HG03354 (cell line): Measurements from ENCODE around the gene MMP3.
"Not testable (repeated sequence)": the region's sequence is repeated elsewhere in the genome, so short reads cannot be mapped to it uniquely, and the experiment has no call there.

Experiments
- ATAC-seq: cut with Tn5 transposase; IDR thresholded peaks from one replicate; pipeline ENCODE4 v1.9.1; 2021; ENCODE audit warnings: mild to moderate bottlenecking; ENCODE audit not compliant: unreplicated experiment, poor library complexity, severe bottlenecking

Gene MMP3

GRCh38 chr11:102843489-102843888, at the start of gene MMP3:
TSS of gene MMP3 (minus strand) at chr11:102843609. CDS start at chr11:102843546, 63 bp downstream.
- no peak for ATAC-seq

GRCh38 chr11:102891736-102892135, 48.3 kb upstream of the MMP3 start:
- ATAC-seq = no peak

- ATAC-seq = no peak
These were observed 43.6 kb upstream of the MMP3 start for GRCh38 chr11:102886999-102887398.

GRCh38 chr11:102883141-102883540, 39.7 kb upstream of the MMP3 start:
- no peak for ATAC-seq

DNA sequence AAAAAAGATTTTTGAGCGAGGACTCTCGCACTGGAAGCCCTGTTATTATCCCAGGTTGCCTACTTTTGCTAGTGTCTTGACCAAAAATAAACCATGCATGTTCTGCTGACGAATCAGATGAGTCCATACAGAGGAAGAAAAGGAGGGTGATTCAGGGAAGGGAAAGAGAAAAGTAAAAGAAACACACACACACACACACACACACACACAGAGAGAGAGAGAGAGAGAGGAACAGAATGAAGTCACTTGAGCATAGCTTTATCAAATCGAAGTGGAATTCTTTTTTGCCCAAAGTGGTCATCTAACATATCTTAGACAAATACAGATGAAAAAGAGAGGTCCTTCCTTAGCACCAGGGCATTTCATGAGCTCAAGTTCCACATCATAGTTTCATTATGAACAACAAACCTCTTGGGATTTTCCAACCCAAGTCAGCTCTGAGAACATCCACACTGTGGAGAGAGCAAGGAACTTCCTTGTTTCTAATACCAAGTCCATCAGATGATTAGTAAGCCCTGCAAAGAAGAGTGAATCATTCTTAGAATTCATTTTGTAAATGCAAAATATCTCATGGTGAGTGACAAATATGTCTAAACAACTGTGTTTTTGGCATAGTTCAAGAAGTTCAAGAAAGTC, 39.1 kb upstream of the MMP3 start:
- ATAC-seq = peak; percentile 67

- no peak for ATAC-seq
These were observed 36.4 kb upstream of the MMP3 start for GRCh38 chr11:102879801-102880200.

GRCh38 chr11:102878595-102878994, 35.2 kb upstream of the MMP3 start:
- no peak for ATAC-seq

GRCh38 chr11:102874852-102875251, 31.4 kb upstream of the MMP3 start, which contains the start of gene MMP12:
TSS of gene MMP12 (minus strand) at chr11:102874982. CDS start at chr11:102874937, 45 bp downstream.
- ATAC-seq = no peak

- not testable (repeated sequence) for ATAC-seq
These were observed 26.1 kb upstream of the MMP3 start for GRCh38 chr11:102869354-102869964.

GRCh38 chr11:102868339-102868738, 24.9 kb upstream of the MMP3 start:
- no peak for ATAC-seq

DNA sequence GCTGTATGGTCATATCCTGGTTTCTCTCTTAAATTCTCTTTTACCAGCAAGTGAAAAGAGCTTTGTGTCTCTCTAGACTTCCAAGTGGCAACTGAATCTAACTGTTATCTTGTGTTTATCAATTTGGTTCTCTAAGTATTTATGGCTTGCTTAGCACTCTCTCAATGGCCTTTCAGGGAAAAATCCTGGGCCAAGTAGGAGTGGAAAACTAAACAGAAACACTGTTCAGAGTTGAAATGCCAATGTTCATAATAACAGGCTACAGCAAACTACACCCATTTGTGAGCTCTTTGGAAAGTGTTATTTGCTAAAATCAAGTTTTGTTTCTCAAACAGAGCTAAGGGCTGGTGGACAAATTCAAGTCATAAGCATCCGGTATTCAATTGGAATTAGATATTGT, 21.3 kb upstream of the MMP3 start:
- no peak for ATAC-seq

DNA sequence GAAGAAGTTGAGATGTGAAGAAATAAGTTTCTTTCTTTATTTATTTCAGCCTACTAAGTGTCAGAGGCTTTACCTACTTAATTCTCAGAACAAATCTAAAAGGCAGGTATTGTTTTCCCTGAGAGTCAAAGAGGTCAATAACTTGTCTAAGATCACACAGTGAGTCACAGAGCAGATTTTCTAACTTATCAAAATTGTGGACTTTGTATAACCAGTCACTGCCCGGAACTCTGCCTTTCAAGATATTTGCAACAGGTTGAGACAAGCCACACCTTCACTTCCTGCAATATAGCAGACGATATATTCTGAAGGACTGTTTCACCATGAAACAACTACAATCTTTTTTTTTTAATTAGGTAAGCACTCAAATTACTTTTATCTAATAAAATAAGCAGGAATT, 10.5 kb upstream of the MMP3 start:
- no peak for ATAC-seq

DNA sequence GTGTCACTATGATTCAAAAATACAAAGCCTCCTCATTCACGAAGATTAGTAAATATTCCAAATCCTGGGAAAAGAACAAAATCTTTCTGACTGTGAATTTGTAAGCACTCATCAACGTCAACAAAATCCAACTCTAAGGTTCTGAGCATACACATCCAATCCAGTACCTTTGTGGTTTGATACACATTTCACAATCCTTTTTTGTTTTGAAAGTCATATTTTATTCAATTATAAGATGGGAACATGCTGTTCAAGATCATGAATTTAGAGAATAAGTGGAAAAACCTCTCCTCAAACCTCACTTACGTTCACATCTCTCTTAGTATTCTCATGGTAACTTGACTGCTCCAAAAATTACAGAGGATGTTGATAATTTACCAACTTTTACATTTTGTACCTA, 9.6 kb upstream of the MMP3 start:
- ATAC-seq = no peak

GRCh38 chr11:102850973-102851745, 7.8 kb upstream of the MMP3 start:
- ATAC-seq = no peak

- ATAC-seq = no peak
These were observed 5.9 kb upstream of the MMP3 start for GRCh38 chr11:102849311-102849710.

DNA sequence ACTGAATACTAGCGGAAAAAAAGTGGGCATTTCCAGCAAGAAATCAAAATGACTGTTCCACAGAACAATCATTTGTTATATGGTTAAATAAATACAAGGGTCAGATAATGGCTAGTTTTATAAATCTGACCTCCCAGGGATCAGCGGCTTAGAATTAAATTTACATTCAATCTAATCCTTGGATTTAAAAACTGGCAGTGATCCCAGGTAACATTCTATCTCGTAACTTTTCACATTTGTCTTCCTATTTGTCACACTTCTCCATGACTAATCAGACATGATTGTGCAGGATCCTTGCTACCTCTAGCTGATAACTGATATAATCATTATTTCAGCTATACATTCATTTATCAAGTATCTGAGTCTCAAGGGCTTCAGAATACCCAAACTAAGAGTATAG, 2.9 kb upstream of the MMP3 start:
- no peak for ATAC-seq

DNA sequence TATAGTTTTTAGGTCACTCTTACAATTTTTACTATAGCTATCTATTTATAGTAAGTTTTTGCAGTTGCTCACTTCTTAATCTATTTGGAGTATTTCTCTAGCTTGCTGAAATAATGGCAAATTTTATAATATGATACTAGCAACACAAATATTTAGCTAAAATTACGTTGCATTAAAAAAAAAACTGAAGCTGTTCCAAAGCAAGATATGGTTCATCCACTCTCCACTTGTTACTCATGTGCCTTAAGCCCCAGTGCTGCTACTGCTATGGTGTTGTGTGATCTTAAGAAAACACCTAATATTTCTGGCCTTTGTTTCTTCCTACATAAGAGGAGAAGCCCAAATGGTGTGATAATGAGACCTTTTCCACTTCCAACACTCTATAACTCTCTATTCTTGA, 479 bp downstream of the MMP3 start:
- ATAC-seq = no peak

DNA sequence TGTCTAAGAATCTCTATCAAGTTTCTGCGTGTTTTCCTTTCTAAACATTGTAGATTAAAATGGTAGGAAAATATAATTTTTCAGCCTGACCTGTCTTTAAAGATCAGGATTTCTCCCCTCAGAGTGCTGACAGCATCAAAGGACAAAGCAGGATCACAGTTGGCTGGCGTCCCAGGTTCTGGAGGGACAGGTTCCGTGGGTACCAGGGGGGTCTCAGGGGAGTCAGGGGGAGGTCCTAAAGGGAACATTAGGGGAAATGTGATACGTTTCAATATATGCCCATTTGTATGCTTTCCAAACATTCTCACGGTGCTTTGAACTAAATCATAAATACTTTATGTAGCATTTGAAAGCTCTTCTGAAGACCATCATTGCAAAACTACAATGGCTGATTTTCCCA, 3.4 kb downstream of the MMP3 start:
- ATAC-seq = no peak

GRCh38 chr11:102837646-102838045, 5.8 kb downstream of the MMP3 start:
- ATAC-seq = no peak

DNA sequence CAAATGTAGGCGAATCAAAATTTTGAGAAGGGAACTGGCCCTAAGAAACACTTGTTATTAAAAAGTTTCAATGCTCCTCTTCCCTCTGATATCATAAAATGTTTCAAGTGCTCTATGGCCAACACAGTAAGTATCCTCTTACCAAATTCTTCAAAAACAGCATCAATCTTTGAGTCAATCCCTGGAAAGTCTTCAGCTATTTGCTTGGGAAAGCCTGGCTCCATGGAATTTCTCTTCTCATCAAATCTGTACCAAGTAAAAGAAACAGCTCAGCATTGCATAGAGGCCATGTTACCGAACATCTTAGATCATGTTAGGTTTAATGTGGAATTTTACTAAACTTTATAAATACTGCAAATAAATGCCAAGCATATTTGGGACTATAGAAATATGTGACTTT, 6.3 kb downstream of the MMP3 start:
- no peak for ATAC-seq

DNA sequence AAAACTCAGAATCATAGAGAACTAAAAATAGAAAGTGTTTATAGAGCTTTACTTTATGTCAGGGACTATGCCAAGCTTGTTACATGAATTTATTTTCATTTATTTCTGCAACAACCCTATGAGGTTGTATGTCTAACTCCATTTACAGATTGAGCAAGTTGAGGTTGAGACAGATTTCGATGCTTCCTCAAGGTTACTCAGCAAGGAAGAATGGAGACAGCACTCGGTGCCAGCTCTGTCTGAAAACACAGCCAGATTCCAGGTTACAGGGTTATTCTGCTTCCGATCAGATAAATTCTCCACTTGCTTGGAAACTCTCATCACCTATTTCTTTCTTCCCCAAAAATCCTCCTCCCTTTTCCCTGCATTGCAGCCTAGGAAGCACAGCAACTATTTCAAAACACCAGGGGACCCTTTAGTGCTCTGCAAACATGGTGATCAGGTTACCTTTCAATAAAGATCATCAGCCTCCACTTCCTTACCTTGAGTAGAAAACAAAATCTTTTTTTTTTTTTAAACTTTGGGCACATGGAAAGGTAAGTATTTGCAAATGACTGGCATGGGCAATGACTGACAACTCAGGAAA, 7.0 kb downstream of the MMP3 start:
- no peak for ATAC-seq
